CD4-positive, alpha-beta T cell (primary cell): ENCODE data around the gene PCED1B. TPM values are rescaled to one million over a fixed set of nuclear protein-coding genes. Genes with fewer than 3 reads are reported as not detected.

Source experiments
- ATAC-seq: fragments of 200-7000 bp; cut with Tn5 transposase; one replicate; pipeline ENCODE4 v1.10.0; 2022; ENCODE audit warnings: mild to moderate bottlenecking; ENCODE audit not compliant: poor library complexity
- CTCF ChIA-PET: fragments of 350-600 bp; sonication (Branson Sonifier 250); formaldehyde crosslinking; loops from one replicate; lab custom pipeline; 2021; ENCODE audit warnings: antibody characterized with exemption, inconsistent platforms; lab: Charles Lee
- POLR2A ChIA-PET: fragments of 350-600 bp; sonication (Branson Sonifier 250); formaldehyde crosslinking; loops from one replicate; lab custom pipeline; 2021; ENCODE audit warnings: antibody characterized with exemption, inconsistent platforms; lab: Charles Lee
- DNase-seq, 14 experiments: peaks; one replicate each; pipeline ENCODE4 v3.0.0-alpha.2; 2013 to 2020; ENCODE audit warnings: mixed read lengths in 2 of 14
- H3K27ac ChIP-seq, 2 donors: one replicate each; pipeline versions ENCODE4 v1.5.1 to v1.7.0; 2013; ENCODE audit warnings: low read length in 2 of 2, low read depth in 1 of 2, mild to moderate bottlenecking in 1 of 2
- H3K27me3 ChIP-seq, 2 experiments: 1 replicate in 1 of 2; 2 replicates in 1 of 2; pipeline versions ENCODE4 v1.6.1 to v1.7.0; 2013; ENCODE audit warnings: low read length in 2 of 2, control low read depth in 1 of 2, mild to moderate bottlenecking in 1 of 2, moderate library complexity in 1 of 2; ENCODE audit not compliant: insufficient read depth in 2 of 2, control insufficient read depth in 1 of 2
- H3K36me3 ChIP-seq: one replicate; pipeline ENCODE4 v1.6.1; 2013; ENCODE audit warnings: low read length, control low read depth; ENCODE audit not compliant: insufficient read depth
- H3K4me1 ChIP-seq: one replicate; pipeline ENCODE4 v1.6.1; 2013; ENCODE audit warnings: low read length, control low read depth; ENCODE audit not compliant: insufficient read depth
- H3K4me3 ChIP-seq: one replicate; pipeline ENCODE4 v1.5.1; 2013; ENCODE audit warnings: mild to moderate bottlenecking, low read length, moderate library complexity
- H3K9me3 ChIP-seq, 2 experiments: 1 replicate in 1 of 2; 2 replicates in 1 of 2; pipeline versions ENCODE4 v1.6.1 to v1.7.0; 2013; ENCODE audit warnings: low read length in 2 of 2, mild to moderate bottlenecking in 2 of 2, control low read depth in 1 of 2, moderate library complexity in 1 of 2; ENCODE audit not compliant: control insufficient read depth in 1 of 2, insufficient read depth in 1 of 2
- H3K27ac Mint-ChIP-seq: one replicate; pipeline ENCODE4 v1.8.0; 2020; ENCODE audit warnings: mixed read lengths
- H3K27me3 Mint-ChIP-seq: one replicate; pipeline ENCODE4 v1.8.0; 2021; ENCODE audit warnings: mixed read lengths
- H3K36me3 Mint-ChIP-seq: one replicate; pipeline ENCODE4 v1.8.0; 2021; ENCODE audit warnings: low read depth, mixed read lengths
- H3K4me1 Mint-ChIP-seq: one replicate; pipeline ENCODE4 v1.8.0; 2021; ENCODE audit warnings: low read depth, mixed read lengths
- H3K4me3 Mint-ChIP-seq: one replicate; pipeline ENCODE4 v1.8.0; 2020; ENCODE audit warnings: mild to moderate bottlenecking, mixed read lengths
- H3K9me3 Mint-ChIP-seq: one replicate; pipeline ENCODE4 v1.8.0; 2020; ENCODE audit warnings: mixed read lengths
- CTCF ChIP-seq: fragments of 200-600 bp; IDR thresholded peaks from one replicate; pipeline ENCODE4 v1.8.0; 2022; ENCODE audit warnings: antibody characterized with exemption, mild to moderate bottlenecking
- intact Hi-C, 2 experiments: fragments of 100-400 bp; cut with DNase I in 1 of 2; cut with micrococcal nuclease in 1 of 2; formaldehyde crosslinking; loops; one replicate each; pipeline versions ENCODE4 v1.15.1 to v1.9.0; 2023 to 2025; cut with DNase I, micrococcal nuclease
- total RNA-seq, 174 experiments: library from RNA in 2 of 174; stranded (reverse) in 2 of 174; gene quantifications; one replicate each; pipeline ENCODE4 v1.2.3 and lab custom pipeline; 2021 to 2026

Gene PCED1B
- total RNA-seq, 2 experiments from 2014 or later = 18.7 to 20.0 TPM

- ChIA-PET CTCF (interaction anchor here (0.5 to 1.8 kb wide), 2 partner anchors 347 to 362 kb away, joined by 3 to 6 read pairs; no protein-coding TSS in a partner anchor), POLR2A (no interaction called here)
- Mint-ChIP-seq H3K4me3 (no peak overlapping the region), H3K4me1 (peaks cover 14% of the 10 kb centered on the region), H3K27me3 (no peaks in the 10 kb centered on the region), H3K36me3 (no peaks in the 10 kb centered on the region), H3K27ac (no peak overlapping the region), H3K9me3 (no peaks in the 10 kb centered on the region)
- Histone ChIP-seq H3K27ac (no peak overlapping the region), H3K27me3 (no peaks in the 10 kb centered on the region), H3K36me3 (no peaks in the 10 kb centered on the region), H3K4me3 (no peak overlapping the region), H3K4me1 (peaks cover 2% of the 10 kb centered on the region), H3K9me3 (no peaks in the 10 kb centered on the region)
- intact Hi-C loops = loop anchor here (2.0 to 10.0 kb wide), 2 partner anchors 619 to 651 kb away; no protein-coding TSS in a partner anchor
- ATAC-seq = no peak
- no peak for TF ChIP-seq CTCF
- DNase-seq = no peak
Measured at GRCh38 chr12:47035484-47035883, 43.9 kb upstream of the PCED1B start.

- H3K4me1 Mint-ChIP-seq = peaks cover 4% of the 10 kb centered on the region
- intact Hi-C loops = loop anchor here (10.0 kb wide), 1 partner anchor 616 kb away; no protein-coding TSS in a partner anchor
- H3K9me3 Mint-ChIP-seq = no peaks in the 10 kb centered on the region
- no peak for TF ChIP-seq CTCF
- no peaks in the 10 kb centered on the region for H3K9me3 ChIP-seq
- ATAC-seq = no peak
- no peak overlapping the region for H3K27ac Mint-ChIP-seq
- ChIA-PET POLR2A (no interaction called here), CTCF (interaction anchor here (1.2 kb wide), 1 partner anchor 11 kb away, joined by 3 read pairs; no protein-coding TSS in a partner anchor)
- no peak overlapping the region for H3K4me3 Mint-ChIP-seq
- H3K27ac ChIP-seq = no peak overlapping the region
- H3K36me3 Mint-ChIP-seq = no peaks in the 10 kb centered on the region
- no peaks in the 10 kb centered on the region for H3K27me3 ChIP-seq
- no peak for DNase-seq
- H3K4me1 ChIP-seq = no peaks in the 10 kb centered on the region
- no peaks in the 10 kb centered on the region for H3K27me3 Mint-ChIP-seq
- H3K4me3 ChIP-seq = no peak overlapping the region
- no peaks in the 10 kb centered on the region for H3K36me3 ChIP-seq
Measured at GRCh38 chr12:47038270-47038748, 41.1 kb upstream of the PCED1B start.

- intact Hi-C loops = loop anchor here (10.0 kb wide), 1 partner anchor 616 kb away; no protein-coding TSS in a partner anchor
- Histone ChIP-seq H3K4me1 (no peaks in the 10 kb centered on the region), H3K9me3 (no peaks in the 10 kb centered on the region), H3K36me3 (no peaks in the 10 kb centered on the region), H3K27ac (no peak overlapping the region), H3K4me3 (no peak overlapping the region), H3K27me3 (no peaks in the 10 kb centered on the region)
- Mint-ChIP-seq H3K27ac (no peak overlapping the region), H3K36me3 (no peaks in the 10 kb centered on the region), H3K27me3 (no peaks in the 10 kb centered on the region), H3K4me3 (no peak overlapping the region), H3K4me1 (peaks cover 3% of the 10 kb centered on the region), H3K9me3 (no peaks in the 10 kb centered on the region)
- ATAC-seq (no peak), DNase-seq (no peak)
- no peak for TF ChIP-seq CTCF
- POLR2A ChIA-PET = interaction anchor here (0.9 kb wide), 1 partner anchor 345 kb away, joined by 3 read pairs; no protein-coding TSS in a partner anchor
- CTCF ChIA-PET = no interaction called here
Measured at GRCh38 chr12:47039079-47039478, 40.3 kb upstream of the PCED1B start.
